ENCODE measurements around the gene KCNMB1.
"Not testable (repeated sequence)": the region's sequence is repeated elsewhere in the genome, so short reads cannot be mapped to it uniquely, and the experiment has no call there.

KCNMB1 gene

DNA sequence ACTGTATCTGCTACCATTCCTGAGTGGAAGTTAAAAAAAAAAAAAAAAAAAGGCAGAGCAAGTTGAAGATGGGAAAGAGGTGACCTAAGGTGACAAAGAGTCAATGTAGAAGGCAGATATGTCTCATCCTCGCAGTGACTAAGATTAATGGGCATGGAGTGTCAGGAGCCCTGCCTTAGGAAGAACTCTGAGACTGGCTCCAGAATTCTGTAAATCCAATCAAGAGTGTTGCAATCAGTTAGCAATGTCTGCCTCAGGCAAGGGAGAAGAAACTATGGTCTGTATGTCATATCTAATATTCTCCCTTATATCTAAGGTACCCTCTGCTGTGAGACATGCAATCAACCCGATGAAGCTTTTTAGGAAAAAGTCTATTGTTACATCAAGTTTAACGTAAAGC lies 24.7 kb upstream of the KCNMB1 start:
- no peak for DNase-seq

DNA sequence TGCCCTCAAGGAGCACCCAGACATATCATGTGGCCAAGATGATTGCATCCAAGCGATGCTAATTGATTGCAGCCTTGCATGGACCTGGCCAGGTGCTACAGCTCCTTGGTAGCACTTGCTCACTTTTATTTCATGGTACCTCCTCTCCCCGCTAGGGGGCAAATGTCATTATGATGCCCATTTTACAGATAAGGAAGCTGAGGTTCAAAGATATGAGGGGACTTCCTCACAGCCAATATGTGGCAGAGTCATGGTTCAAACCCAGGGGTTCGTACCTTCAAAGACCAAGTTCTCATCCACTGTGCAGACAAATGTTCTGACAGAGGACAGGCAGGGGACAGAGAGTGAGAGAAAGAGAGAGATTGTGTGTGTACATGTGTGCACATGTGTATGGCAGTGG lies 21.9 kb upstream of the KCNMB1 start:
- peak; percentile 34 for DNase-seq

DNA sequence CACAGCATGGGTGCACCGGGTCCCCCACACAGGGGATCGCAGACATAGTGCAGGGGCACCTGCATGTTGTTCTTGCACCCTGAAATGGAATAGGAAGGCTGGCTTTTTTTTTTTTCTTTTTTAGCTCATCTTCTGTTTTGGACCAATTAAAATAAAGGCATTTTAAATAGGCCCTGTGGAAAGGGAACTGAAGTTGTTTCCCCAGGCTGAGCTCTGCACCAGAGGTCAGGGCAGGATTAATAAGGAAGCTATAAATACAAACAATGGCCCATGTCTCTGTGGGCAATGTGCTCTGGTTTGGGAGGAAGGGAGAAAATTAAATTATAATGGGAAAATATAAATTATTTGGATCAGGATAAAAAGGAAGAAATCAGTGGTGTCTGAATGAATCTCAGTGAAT lies 21.2 kb upstream of the KCNMB1 start:
- DNase-seq = no peak

DNA sequence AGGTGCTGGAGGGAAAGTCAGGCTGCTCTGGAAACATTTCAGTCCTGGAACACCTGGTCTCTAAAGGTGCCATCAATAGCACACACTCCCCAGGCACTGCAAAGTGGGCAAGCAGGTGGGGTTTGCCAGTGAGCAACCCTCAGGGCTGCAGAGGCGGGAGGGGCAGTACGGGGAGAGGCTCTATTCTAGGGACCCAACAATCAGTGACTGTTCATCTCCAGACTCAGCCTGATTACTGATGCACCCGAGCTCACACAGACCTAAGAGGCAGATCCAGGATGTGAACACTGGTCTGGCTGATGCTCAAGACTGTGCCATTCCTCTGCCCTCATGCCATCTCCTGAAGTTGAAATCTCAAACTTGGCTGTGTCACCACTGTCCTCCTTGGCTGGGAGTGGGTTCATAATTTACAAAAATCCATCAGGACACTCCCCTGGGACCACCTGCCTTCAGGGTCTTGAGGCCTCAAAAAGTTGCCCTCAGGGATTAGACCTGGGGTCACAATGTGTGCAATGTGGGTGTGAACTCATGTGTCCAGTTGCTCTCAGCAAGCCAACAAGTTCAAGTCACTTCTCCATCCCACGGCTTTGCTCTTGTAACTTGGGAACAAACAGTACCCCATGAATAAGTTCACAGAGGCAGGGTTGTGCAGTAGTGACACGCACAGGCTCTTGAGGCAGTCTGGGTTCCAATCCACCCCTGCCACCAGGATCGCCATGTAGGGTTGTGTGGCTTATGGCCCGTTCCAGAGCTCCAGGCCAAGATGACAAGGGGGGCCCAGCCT lies 19.9 kb upstream of the KCNMB1 start:
- DNase-seq = no peak

DNA sequence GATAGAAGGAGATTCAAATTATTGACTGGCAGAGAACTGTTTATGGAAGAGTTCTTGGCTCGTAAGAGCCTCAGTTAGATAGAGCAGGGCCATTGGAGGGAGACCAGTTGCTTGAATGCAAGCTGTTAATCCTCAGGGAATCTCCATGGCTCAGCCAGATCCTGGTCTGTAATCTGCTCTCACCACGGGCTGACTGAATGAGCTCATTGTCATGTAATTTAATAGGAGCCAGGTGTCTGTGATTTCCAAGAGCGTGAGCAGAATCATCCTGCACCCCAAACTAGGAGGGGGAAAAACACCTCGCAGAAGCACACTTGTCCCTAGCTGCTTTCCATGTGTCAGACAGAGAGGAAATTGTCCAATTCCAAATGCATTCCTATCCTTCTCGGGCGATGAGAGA lies 19.1 kb upstream of the KCNMB1 start:
- DNase-seq = no peak

DNA sequence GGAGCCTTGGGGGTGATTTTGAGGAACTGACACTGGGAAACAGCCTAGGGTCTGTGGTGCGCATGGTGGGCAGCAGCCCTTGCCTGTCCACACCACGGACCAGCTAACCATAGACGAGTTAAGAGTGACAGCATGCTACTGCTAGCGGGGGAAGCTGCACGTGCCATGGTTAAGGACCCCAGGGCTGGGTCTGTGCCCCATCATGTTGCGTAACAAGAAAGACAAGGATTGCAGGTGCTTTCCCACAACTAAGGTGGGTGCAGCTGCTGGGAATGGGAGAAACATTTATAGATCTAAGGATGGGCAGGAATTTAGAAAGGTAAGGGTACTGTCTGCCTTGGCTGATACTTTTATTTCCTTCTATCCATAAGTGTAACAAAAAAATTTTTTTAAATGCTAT lies 17.9 kb upstream of the KCNMB1 start:
- no peak for DNase-seq

DNA sequence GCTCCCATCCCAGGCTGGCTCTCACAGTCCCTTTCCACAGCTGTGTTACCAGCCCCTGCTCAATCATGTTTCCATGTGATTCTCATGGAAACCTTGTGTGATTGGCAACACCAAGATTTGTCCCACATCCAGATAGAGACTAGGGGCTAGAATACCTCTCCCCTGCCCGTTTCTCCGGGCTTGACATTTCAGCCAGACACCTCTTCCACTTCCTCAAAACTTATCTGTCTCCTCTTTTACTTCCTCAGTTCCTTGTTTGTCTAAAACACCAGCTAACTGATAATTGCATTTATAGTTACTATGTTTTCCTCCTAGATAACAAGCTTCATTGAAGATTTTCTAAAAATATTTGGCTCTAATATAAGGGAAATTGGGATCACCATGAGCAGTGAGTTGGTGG lies 16.6 kb upstream of the KCNMB1 start:
- DNase-seq = no peak

DNA sequence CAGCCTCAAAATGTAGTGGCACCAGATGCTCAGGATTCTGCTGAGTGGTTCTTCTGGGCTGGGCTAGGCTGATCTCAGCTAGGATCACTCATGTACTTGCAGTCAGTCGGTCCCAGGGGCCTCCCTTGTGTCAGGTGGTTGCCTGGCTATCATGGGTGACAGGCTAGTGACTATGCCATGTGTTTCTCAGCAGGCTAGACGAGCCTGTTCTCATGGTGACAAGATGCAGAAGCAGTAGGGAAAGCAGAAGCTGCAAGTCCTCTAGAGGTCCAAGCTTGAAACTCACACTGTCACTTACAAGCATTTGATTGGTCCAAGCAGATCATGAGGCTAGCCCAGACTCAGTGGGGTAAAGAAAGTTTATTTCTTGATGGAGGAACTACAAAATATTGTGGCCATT lies 15.2 kb upstream of the KCNMB1 start:
- peak; percentile 21 for DNase-seq

DNA sequence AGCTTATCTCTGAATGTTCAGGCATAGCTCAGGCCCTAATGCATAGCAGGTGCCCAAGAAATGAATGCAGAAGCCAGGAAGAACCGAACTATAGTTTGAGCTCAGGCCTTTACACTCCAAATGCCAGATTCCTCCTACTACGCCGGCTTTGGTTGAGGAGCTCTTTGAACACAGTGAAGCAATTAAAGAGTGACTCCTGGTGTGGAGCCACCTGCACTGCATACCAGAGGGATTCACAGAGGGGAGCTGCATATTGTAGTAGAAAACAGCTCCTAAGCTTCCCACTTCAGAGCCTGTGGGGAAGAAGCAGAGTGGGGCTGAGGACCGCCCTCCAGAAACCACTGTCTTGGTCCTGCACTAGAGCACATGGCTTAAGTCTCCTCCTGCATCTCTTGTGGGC lies 14.5 kb upstream of the KCNMB1 start:
- DNase-seq = no peak

DNA sequence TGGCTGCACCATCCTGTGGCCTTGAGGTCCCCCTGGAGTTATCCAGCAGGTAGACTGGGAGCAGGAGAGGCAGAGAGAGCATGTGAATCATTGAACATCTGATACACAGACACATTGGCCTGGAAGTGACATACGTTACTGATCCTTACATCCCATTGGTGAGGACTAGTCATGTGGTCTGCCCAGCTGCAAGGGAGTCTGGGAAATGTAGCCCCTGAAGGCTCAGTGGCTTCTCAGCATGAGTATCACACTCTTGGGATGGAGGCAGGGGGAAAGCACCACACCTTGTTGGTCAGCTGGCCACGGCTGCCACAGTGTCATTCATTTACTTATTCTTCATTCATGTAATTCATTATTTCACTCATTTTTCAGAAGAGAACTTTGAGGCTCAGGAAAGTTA lies 13.3 kb upstream of the KCNMB1 start:
- DNase-seq = no peak

DNA sequence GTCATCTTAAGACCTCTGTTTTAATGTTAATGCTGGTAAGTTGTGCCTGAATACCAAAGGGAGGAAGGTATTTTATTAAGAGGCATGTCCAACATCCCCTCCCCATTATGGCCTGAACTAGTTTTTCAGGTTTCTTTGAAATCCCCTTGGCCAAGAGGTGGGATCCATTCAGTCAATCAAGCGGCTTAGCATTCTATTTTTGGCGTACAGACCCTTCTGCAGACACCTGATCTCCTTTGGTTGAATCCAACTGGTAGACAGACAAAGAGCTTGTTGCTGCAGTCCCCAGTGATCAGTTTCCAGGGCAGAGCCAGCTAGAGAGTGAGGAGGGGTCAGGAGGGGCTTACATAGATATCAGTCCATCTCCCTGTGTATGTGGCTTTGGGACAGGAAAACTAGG lies 7.9 kb upstream of the KCNMB1 start:
- no peak for DNase-seq

DNA sequence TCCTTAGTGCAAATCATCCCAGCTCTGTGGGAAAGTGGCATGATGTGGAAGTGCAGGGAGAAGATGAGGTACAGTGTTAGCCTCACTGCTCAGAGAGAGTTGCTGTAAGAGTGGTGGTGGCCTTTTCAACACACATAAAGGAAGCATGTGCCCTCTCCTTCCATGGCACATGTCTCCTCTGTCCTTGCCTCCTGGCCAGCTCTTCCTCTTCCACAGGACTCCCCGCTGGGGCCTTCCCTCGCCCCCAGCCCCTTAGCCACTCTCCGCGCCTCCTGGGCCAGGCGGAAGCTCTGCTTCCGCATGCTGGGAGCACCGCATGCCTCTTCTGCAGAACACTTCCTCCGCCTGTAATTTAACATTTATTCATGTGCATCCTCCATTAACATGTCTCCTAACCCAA lies 4.8 kb upstream of the KCNMB1 start:
- DNase-seq = no peak

DNA sequence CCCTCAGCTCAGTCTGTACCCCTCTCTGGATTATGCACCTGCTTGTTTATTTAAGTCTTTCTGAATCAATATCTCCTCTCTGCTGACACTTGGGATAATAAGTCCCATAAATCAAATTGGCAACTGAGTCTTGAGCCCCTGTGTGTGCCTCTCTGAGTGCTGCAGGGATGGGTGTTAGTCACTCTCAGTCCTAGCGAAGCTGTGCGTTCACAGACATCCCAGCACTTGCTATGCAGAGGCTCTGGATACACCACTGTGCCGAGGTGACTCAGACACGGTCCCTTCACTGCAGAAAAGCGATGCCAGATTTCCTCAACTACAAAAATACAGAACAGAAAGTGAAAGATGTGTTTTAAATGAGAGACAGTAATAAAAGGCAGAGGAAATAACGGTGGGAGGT lies 4.1 kb upstream of the KCNMB1 start:
- DNase-seq = peak; percentile 26

DNA sequence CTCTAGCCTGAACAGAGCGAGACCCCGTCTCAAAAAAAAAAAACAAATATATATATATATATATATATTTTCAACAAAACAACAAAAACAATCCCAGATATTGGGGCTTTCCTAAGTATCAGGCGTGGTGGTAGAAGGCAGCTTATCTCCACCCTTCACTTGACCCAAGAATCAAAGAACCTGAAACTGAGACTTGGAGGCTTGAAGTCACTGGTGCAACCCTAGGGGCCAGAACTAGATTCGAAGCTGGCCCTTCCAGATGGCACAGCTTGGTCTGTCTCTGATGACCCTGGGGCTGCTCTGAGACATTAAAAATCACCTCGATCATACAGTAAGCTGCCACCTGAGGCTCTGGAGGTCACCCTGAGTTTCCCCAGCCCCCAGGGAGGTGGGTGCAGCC lies 1.3 kb upstream of the KCNMB1 start:
- DNase-seq = no peak

DNA sequence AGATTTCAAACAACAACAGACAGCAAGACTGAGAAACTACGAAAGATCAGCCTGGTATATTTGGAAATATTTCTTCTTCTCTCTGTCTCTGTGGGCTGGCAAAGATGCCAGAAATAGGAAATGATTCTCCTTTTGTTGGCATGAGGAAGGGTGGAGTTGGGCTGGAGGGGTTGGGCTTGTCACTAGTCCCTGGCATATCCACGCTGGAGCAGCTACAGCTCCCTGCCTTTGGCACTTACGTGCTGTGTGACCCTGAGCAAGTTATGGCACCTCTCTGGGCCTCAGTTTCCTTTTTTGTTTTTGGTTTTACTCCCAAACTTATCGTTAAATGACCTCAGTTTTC lies 354 bp upstream of the KCNMB1 start:
- no peak for DNase-seq

DNA sequence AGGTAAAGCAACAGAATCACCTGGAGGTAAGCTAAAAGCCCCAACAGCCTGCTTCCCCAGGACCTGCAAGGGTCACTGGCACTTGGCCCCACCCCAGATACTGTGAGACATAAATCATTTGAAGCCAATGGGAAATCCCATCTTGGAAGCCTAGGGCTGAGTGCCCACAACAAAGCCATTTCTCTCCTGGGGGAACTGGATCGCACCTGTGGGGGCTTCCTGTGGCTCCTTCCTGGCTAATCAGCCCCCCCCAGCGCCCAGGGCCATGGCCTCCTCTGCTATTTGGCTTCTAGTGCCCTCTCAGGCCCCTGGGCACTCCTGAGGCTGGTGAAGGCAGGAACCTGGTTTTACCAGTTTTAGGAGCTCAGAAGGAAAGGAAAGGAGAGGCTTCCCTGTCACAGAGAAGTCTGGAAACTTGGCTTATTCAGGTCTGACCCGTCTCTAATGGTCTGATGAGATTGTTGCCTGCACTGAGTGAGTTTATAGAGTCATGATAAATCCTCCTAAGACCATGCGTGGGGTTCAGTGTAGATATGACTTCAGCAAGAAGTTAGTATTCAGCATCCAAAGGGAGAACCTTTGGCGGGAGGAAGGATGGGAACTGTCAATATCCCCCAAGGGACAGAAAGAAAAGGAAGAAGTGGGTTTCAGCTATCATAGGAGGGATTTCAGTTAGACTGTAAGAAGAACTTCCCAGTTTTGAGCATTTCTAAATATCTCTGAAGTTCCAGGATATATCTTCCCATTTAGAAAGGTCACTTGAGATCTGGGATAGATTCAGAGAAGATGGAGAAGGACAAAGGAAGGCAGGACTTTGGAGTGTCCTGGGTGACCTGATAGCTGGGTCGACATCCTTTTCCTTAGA lies 1.2 kb downstream of the KCNMB1 start:
- no peak for DNase-seq

DNA sequence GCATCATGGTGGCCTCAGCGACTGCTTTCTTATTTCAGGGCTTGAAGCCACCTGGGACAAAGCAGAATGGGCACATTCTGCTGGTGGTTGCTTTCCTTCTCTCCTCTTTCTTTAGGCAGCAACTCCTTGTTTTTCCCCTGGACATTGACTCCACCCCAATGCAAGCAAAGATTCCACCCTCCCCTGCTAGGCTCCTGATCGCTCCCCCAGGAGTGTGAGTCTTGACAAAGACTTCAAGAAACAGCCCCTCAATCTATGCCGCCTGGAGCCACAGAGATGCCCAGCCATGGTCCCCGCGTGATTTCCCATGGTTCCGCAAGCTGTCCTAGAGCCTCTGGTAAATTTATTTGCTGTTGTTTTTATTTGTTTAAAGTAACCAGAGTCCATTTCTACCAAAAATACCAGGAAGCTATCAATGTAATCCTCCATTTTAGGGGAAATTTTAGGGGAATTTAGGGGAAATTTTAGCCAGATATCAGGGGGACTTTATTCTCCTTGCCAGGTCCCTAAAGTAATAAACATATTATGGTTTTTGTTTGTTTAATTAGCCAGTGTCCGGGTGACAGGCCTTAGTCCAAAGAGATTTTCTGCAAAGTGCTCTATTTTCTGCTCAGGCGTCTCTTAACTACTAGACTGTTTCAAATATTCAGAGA lies 2.3 kb downstream of the KCNMB1 start:
- DNase-seq = no peak

DNA sequence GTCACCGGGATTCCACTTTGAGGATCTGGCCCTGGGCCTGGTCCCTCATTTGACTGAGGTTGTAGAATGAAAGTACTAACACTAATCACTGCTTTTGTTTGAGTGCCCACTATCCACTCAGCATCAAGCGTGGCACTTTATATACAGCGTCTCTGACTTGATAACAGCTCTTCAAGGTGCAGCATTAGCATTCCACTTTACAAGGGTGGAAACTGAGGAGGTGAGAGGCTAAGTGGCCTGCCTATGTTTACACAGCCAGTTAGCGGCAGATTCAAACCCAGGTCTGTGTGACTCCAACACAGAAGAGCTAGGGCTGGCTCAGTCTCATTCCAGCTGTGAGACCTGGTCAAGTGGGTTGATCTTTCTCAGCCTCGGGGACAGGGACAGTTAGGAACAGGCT lies 5.9 kb downstream of the KCNMB1 start:
- no peak for DNase-seq

DNA sequence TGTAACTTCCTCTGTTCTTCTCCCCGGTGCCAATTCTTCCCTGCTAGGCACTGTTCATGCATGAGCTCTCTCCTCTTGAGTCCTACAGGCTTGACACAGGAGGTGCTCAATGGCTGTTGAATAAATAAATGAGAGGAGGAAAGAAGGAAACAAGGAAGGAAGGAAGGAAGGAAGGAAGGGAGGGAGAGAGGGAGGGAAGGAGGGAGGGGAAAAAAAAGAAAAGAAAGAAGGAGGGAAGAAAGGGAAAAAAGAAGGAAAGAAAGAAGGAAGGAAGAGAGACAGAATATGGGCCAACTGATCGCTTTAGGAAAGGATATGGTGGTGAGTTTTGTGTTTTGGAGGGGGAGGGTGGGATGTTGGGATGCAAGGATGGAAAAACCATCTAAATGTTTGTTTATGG lies 6.4 kb downstream of the KCNMB1 start:
- DNase-seq = no peak

DNA sequence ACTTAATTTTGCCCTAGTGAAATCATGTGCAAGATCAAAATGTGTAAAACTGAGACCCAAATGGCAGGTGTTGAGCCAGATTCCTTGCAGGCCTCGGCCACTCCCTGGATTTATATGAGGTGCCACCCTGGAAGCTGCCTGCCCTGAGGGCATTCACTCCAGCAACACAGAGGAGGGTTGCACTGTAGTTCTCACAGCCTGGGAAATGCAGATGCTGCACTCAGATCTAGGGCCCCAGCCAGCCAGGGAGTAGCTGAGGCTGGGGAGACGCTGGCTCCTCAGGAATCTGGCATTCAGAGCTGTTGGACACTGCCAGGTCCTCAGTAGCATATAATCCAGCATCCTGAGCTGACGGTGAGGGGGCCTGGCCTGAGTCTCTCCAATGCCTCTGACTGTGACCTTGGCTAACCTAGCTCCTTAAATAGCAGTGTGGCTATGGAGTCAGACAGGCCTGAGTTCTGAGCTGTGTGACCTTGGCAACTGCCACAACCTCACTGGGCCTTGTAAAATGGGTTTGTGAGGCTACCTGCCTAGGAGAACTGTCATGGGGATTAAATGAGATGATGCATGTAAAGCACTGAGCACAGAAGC lies 8.7 kb downstream of the KCNMB1 start:
- DNase-seq = no peak

DNA sequence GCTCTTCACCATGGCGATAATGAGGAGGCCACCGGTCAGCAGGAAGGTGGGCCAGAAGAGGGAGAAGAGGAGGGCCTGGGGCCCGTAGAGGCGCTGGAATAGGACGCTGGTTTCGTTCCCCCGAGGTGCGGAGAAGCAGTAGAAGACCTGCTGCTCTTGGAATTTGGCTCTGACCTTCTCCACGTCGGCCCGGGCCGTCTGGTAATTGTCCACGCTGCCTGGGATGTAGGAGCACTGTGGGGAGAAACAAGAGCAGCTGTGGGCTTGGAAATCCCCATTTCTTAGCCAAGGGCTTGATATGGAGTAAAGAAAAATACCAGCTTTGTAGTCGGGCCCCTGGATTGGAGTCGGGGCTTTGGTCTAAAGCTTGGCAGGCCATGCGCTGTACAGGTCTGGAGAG lies 10.4 kb downstream of the KCNMB1 start:
- DNase-seq = no peak

DNA sequence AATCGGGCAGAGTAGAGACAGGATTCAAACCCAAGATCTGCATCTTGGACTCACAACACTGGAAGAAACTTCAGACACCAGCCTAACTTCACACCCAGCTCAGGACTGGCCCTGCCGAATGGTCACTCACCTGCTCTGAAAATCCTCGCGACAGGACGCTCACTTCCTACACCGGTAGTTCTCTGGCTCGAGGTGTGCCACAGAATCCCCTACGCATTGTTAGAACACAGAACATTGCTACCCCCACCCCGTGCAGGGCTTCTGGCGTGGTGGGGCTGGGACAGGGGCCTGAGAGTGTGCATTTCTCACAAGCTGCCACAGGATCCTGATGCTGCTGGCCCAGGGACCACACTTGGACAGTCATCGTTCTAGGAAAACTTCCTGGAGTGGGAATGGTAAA lies 12.1 kb downstream of the KCNMB1 start:
- DNase-seq = no peak

DNA sequence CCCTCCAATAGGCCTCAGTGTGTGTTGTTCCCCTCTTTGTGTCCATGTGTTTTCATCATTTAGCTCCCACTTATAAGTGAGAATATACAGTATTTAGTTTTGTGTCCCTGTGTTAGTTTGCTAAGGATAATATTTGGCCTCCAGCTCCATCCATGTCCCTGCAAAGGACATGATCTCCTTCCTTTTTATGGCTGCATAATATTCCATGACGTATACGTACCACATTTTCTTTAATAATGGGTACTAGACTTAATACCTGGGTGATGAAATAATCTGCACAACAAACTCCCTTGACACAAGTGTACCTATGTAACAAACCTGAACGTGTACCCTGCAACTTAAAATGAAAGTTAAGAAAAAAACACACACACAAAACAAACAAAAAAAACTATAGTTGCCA lies 12.6 kb downstream of the KCNMB1 start:
- DNase-seq = not testable (repeated sequence)

DNA sequence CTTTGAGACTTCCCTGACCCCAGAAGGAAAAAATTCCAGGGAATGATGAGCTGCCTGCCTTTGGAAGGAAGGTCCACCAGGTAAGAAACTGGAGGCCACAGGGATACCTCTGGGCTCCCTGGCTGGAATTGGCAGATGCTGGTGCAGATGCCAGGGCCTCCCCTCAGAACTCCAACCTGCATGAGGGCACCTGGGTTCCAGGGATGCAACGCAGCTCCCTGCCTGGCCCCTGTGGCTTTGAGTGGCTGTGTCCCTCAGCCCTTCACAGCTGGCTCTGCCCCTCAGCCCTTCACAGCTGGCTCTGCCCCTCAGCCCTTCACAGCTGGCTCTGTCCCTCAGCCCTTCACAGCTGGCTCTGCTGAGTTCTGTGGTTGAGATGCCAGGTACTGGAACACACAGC lies 13.9 kb downstream of the KCNMB1 start:
- DNase-seq = no peak

Measured in CD4-positive, alpha-beta T cell treated with Interleukin-10 for 1 hour (primary cell).